OCI-LY3 (cell line): ENCODE measurements around the gene ITGB8.

ENCODE experiments used
- H2AFZ ChIP-seq: fragments of 200-600, 300-600 bp; shearing (Covaris generic); 2 replicates; pipeline ENCODE4 v1.6.0; 2014; ENCODE audit warnings: antibody characterized with exemption, low read depth, low read length
- H3K27ac ChIP-seq: fragments of 200-600, 300-600 bp; sonication (generic); 2 replicates; pipeline ENCODE4 v1.5.1; 2014; ENCODE audit warnings: mild to moderate bottlenecking, low read length, moderate library complexity, mixed read lengths
- H3K27me3 ChIP-seq: fragments of 200-600, 300-600 bp; sonication (generic); 2 replicates; pipeline ENCODE4 v1.6.1; 2014; ENCODE audit warnings: low read depth, low read length, mixed read lengths
- H3K36me3 ChIP-seq: fragments of 200-600, 300-600 bp; sonication (generic); replicated peaks from 2 replicates; pipeline ENCODE3; 2014; ENCODE audit warnings: low read depth, low read length, mixed read lengths
- H3K4me1 ChIP-seq: fragments of 300-600, 200-600 bp; sonication (generic); 2 replicates; pipeline ENCODE4 v1.6.1; 2014; ENCODE audit warnings: low read length, mixed read lengths
- H3K4me2 ChIP-seq: fragments of 200-600, 300-600 bp; sonication (generic); 2 replicates; pipeline ENCODE4 v1.6.1; 2014; ENCODE audit warnings: low read length, mixed read lengths
- H3K4me3 ChIP-seq: fragments of 300-600, 200-600 bp; sonication (generic); 2 replicates; pipeline ENCODE4 v1.5.1; 2014; ENCODE audit warnings: antibody characterized with exemption, mild to moderate bottlenecking, low read length, moderate library complexity
- H3K79me2 ChIP-seq: fragments of 300-600, 200-600 bp; shearing (Covaris generic); 2 replicates; pipeline ENCODE4 v1.6.1; 2014; ENCODE audit warnings: mild to moderate bottlenecking, low read length, mixed read lengths
- H3K9ac ChIP-seq: fragments of 300-600, 200-600 bp; shearing (Covaris generic); 2 replicates; pipeline ENCODE4 v1.6.0; 2014; ENCODE audit warnings: mild to moderate bottlenecking, low read length, moderate library complexity
- H3K9me3 ChIP-seq: fragments of 200-600, 300-600 bp; shearing (Covaris generic); 2 replicates; pipeline ENCODE4 v1.6.1; 2014; ENCODE audit warnings: low read length, mixed read lengths; ENCODE audit not compliant: insufficient read depth
- H4K20me1 ChIP-seq: fragments of 200-600, 300-600 bp; sonication (generic); 2 replicates; pipeline ENCODE4 v1.6.1; 2016; ENCODE audit warnings: low read length, mixed read lengths; ENCODE audit not compliant: insufficient read depth
- CTCF ChIP-seq: fragments of 200-600, 300-600 bp; sonication (generic); IDR thresholded peaks from 2 replicates; pipeline ENCODE4 v1.5.1; 2014; ENCODE audit warnings: antibody characterized with exemption, low read length, low read depth
- EZH2phosphoT487 ChIP-seq: fragments of 200-600 bp; shearing (Covaris generic); IDR thresholded peaks from 2 replicates; pipeline ENCODE4 v1.6.1; 2018; ENCODE audit warnings: antibody characterized with exemption, mixed run types, low read depth

ITGB8 gene

GRCh38 chr7:20435305-20435704 lies 104.6 kb downstream of the ITGB8 start:
- no peak overlapping the region for H3K9ac ChIP-seq
- H3K79me2 ChIP-seq = no peaks in the 10 kb centered on the region
- H3K4me3 ChIP-seq = no peak overlapping the region
- no peak for TF ChIP-seq CTCF
- no peak for TF ChIP-seq EZH2phosphoT487
- no peaks in the 10 kb centered on the region for H3K9me3 ChIP-seq
- H3K27ac ChIP-seq = no peak overlapping the region
- peaks cover 16% of the 10 kb centered on the region for H3K4me1 ChIP-seq
- no peaks in the 10 kb centered on the region for H3K27me3 ChIP-seq
- H4K20me1 ChIP-seq = no peaks in the 10 kb centered on the region
- H3K4me2 ChIP-seq = no peak overlapping the region
- H2AFZ ChIP-seq = no peak overlapping the region
- no peaks in the 10 kb centered on the region for H3K36me3 ChIP-seq

- peak overlapping the region; percentile 36 for H3K4me3 ChIP-seq
- no peak overlapping the region for H2AFZ ChIP-seq
- H3K4me2 ChIP-seq = peak overlapping the region; percentile 54
- H3K4me1 ChIP-seq = peaks cover 25% of the 10 kb centered on the region
- H3K36me3 ChIP-seq = no peaks in the 10 kb centered on the region
- no peaks in the 10 kb centered on the region for H3K9me3 ChIP-seq
- H3K9ac ChIP-seq = no peak overlapping the region
- no peaks in the 10 kb centered on the region for H3K79me2 ChIP-seq
- no peak overlapping the region for H3K27ac ChIP-seq
- no peaks in the 10 kb centered on the region for H3K27me3 ChIP-seq
- TF ChIP-seq CTCF (no peak), EZH2phosphoT487 (no peak)
- H4K20me1 ChIP-seq = no peaks in the 10 kb centered on the region
These were observed 107.5 kb downstream of the ITGB8 start for GRCh38 chr7:20438248-20438647.

GRCh38 chr7:20438694-20439376 lies 108.1 kb downstream of the ITGB8 start:
- Histone ChIP-seq H3K4me1 (peaks cover 25% of the 10 kb centered on the region), H3K27ac (no peak overlapping the region), H3K9ac (no peak overlapping the region), H3K4me3 (peak overlapping the region; percentile 36), H3K36me3 (no peaks in the 10 kb centered on the region), H3K4me2 (peak overlapping the region; percentile 54), H3K79me2 (no peaks in the 10 kb centered on the region), H3K27me3 (no peaks in the 10 kb centered on the region), H2AFZ (no peak overlapping the region), H4K20me1 (no peaks in the 10 kb centered on the region), H3K9me3 (no peaks in the 10 kb centered on the region)
- no peak for TF ChIP-seq CTCF

GRCh38 chr7:20439416-20440185 lies 108.9 kb downstream of the ITGB8 start:
- H3K27ac ChIP-seq = no peak overlapping the region
- H3K9ac ChIP-seq = no peak overlapping the region
- H3K4me3 ChIP-seq = no peak overlapping the region
- H2AFZ ChIP-seq = no peak overlapping the region
- H3K36me3 ChIP-seq = no peaks in the 10 kb centered on the region
- TF ChIP-seq CTCF = no peak
- TF ChIP-seq EZH2phosphoT487 = no peak
- peaks cover 25% of the 10 kb centered on the region for H3K4me1 ChIP-seq
- peak overlapping the region; percentile 54; the same call in 1 of the 2 replicates for H3K4me2 ChIP-seq
- H4K20me1 ChIP-seq = no peaks in the 10 kb centered on the region
- no peaks in the 10 kb centered on the region for H3K79me2 ChIP-seq
- H3K9me3 ChIP-seq = no peaks in the 10 kb centered on the region
- H3K27me3 ChIP-seq = no peaks in the 10 kb centered on the region
